Stimulated activated CD4-positive, alpha-beta T cell treated with anti-CD3 and anti-CD28 coated beads, TNF-alpha, amount 100 ng/mL, for 4 hours (primary cell): ENCODE measurements around the gene SCAP.

Source experiments
- DNase-seq, 3 experiments: peaks; one replicate each; pipeline ENCODE4 v3.0.0-alpha.2; 2020; ENCODE audit warnings: low read depth in 3 of 3

The SCAP gene

GRCh38 chr3:47414666-47415587, 60.8 kb downstream of the SCAP start:
- no peak for DNase-seq

- DNase-seq = no peak
These were observed 61.6 kb downstream of the SCAP start for GRCh38 chr3:47414161-47414564.

GRCh38 chr3:47413751-47414150, 62.0 kb downstream of the SCAP start:
- no peak for DNase-seq

GRCh38 chr3:47412842-47413520, 62.8 kb downstream of the SCAP start:
- no peak for DNase-seq

- no peak for DNase-seq
These were observed 63.3 kb downstream of the SCAP start for GRCh38 chr3:47412453-47412756.

GRCh38 chr3:47411696-47412452, 63.9 kb downstream of the SCAP start:
- DNase-seq = no peak

GRCh38 chr3:47410801-47411646, 64.7 kb downstream of the SCAP start:
- no peak for DNase-seq

GRCh38 chr3:47410417-47410720, 65.4 kb downstream of the SCAP start:
- no peak for DNase-seq

GRCh38 chr3:47409688-47410416, 65.9 kb downstream of the SCAP start:
- DNase-seq = no peak

GRCh38 chr3:47409284-47409683, 66.5 kb downstream of the SCAP start:
- no peak for DNase-seq

- no peak for DNase-seq
These were observed 66.9 kb downstream of the SCAP start for GRCh38 chr3:47408839-47409229.

GRCh38 chr3:47407896-47408838, 67.6 kb downstream of the SCAP start:
- no peak for DNase-seq

GRCh38 chr3:47407237-47407636, 68.5 kb downstream of the SCAP start:
- DNase-seq = no peak

GRCh38 chr3:47406762-47407149, 69.0 kb downstream of the SCAP start:
- no peak for DNase-seq

- DNase-seq = no peak
These were observed 69.7 kb downstream of the SCAP start for GRCh38 chr3:47405820-47406761.

GRCh38 chr3:47404955-47405790, 70.6 kb downstream of the SCAP start:
- no peak for DNase-seq

GRCh38 chr3:47404431-47404876, 71.3 kb downstream of the SCAP start:
- no peak for DNase-seq
